HG03097 (cell line): ENCODE data around the gene TMOD3.
"Not testable (repeated sequence)": the region's sequence is repeated elsewhere in the genome, so short reads cannot be mapped to it uniquely, and the experiment has no call there.

Source experiments
- ATAC-seq: cut with Tn5 transposase; IDR thresholded peaks from one replicate; pipeline ENCODE4 v1.9.1; 2021; ENCODE audit not compliant: unreplicated experiment, low FRiP score

TMOD3 gene

GRCh38 chr15:51861557-51862359, 32.3 kb downstream of the TMOD3 start:
- ATAC-seq: no peak

- no peak for ATAC-seq
Measured at GRCh38 chr15:51863131-51863530, 33.7 kb downstream of the TMOD3 start.

GRCh38 chr15:51864408-51865056, 35.1 kb downstream of the TMOD3 start:
- ATAC-seq: no peak

- ATAC-seq: no peak
Measured at GRCh38 chr15:51865317-51865716, 35.9 kb downstream of the TMOD3 start.

- ATAC-seq: no peak
Measured at GRCh38 chr15:51866161-51866560, 36.7 kb downstream of the TMOD3 start.

- no peak for ATAC-seq
Measured at GRCh38 chr15:51866751-51867150, 37.3 kb downstream of the TMOD3 start.

- no peak for ATAC-seq
Measured at GRCh38 chr15:51869060-51869421, 39.6 kb downstream of the TMOD3 start.

DNA sequence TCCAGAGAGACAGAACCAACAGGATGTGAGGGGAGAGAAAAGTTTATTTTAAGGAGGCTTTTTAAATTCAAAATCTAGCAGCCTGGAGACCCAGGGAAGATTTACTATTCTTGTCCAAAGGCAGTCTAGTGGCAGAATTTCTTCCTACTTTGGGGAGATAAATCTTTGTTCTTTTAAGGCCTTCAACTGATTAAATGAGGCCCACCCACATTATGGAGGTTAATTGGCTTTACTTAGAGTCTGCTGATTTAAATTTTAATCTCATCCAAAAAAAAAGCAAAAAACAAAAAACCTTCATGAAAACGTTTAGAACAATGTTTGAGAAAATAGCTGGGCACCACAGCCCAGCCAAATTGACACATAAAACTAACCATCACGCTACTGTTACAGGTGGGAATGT, 41.3 kb downstream of the TMOD3 start:
- no peak for ATAC-seq

- ATAC-seq: no peak
Measured at GRCh38 chr15:51874751-51875644, 45.5 kb downstream of the TMOD3 start.

DNA sequence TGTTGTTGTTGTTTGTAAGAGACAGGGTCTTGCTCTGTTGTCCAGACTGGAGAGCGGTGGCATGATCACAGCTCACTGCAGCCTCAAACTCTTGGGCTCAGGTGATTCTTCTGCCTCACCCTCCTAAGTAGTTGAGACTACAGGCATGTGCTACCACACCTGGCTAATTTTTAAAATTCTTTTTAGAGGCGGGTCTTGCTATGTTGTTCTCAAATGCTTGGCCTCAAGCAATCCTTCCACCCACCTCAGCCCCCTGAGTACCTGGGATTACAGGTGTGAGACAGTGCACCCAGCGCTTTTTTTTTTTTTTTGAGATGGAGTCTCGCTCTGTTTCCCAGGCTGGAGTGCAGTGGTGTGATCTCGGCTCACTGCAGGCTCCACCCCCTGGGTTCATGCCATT, 46.7 kb downstream of the TMOD3 start:
- no peak for ATAC-seq

DNA sequence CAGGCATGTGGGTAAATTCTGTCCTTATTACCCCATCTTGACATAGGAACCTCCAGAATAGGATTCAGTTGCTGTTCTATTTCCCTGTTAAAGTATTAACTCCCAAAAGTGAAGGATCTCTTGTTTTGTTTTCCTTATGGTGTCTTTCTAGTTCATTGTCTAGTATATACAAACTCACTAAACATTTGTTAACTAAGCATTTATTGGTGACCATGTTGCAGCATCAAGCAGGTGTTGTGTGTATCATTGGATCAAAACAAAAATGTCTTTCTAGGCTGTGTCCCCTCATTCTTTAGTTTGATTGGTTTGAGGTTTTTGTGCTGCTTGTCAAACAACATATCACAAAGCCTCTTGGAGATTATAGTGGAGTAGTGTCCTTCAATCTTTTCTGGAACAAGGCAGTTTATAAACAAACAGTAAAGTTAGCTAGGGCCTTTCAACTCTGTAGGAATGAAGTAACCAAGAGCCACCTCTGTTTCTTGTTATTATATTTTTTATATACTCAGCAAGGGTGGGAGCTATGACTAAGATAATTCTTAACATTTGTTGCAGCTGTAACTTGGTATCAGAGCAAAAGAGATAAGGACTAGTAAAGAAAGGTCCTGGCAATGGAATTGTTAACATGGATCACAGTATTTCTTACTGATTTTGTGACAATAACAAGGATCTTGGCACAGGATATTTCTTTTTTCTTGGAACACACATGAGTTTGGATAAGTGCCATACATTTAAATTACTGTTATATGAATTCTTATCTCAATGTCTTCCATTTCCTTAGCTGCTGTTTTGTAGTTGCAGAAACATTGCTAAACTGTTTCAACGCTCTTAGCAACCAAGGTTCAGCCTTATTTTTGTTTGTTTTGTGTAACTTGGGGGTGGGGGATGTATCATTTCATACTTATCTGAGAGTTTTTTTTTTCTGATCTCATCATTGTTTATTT, 49.3 kb downstream of the TMOD3 start:
- ATAC-seq: no peak

GRCh38 chr15:51879555-51879954, 50.1 kb downstream of the TMOD3 start:
- ATAC-seq: no peak

- no peak for ATAC-seq
Measured at GRCh38 chr15:51883271-51883837, 53.9 kb downstream of the TMOD3 start.

DNA sequence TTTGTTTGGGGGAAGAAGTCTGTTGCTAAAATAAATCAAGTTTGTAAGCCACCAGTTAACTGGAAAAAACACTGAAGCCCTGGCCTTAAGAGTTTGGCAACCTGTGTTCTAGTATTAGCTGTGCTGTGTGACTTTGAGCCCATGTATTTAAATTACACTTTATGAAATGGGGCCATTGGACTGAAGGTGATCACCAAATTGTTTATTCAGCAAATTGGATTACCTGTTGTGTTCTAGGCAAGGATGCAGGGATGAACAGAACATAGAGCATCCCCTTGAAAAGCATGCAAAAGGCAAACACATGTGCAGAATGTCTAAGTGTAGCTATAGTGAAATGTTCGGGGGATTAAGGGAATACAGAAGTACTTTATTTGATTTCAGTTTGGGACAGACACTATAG, 54.6 kb downstream of the TMOD3 start:
- ATAC-seq: no peak

DNA sequence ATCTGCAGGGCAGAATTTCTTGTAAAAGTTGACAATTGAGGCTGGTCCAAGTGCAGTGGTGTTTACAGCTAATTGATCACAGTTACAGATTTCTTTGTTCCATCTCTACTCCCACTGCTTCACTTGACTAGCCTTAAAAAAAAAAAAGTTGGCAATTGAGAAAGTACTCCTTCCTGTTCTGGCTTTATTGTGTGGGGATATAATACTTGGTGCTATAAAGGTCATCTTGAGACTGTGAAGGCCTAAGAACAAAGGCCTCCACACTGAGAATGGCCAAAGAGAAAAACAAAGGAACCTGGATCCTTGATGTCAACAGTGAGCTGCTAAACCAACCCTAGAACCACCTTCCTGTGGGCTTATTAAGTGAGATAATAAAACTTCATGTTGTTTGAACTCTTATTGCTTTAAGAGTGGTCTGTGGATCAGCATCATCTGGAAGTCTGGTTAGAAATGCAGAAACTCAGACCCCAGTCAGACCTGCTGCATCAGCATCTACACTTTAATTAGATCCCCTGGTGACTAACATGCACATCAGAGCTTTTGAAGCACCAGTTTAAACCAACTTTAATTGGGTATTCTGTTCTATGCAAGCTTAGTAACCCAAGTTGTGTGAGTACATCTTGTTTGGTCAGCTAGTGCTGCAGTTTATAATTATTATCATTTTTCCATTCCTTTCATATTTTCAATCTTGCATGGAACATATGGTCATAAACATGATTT, 55.2 kb downstream of the TMOD3 start:
- no peak for ATAC-seq

DNA sequence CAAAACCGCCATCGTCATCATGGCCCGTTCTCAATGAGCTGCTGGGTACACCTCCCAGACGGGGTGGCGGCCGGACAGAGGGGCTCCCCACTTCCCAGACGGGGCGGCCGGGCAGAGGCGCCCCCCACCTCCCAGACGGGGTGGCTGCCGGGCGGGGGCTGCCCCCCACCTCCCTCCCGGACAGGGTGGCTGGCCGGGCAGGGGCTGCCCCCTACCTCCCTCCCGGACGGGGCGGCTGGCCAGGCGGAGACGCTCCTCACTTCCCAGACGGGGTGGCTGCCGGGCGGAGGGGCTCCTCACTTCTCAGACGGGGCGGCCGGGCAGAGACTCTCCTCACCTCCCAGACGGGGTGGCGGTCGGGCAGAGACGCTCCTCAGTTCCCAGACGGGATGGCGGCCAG, 56.3 kb downstream of the TMOD3 start:
- ATAC-seq: not testable (repeated sequence)

DNA sequence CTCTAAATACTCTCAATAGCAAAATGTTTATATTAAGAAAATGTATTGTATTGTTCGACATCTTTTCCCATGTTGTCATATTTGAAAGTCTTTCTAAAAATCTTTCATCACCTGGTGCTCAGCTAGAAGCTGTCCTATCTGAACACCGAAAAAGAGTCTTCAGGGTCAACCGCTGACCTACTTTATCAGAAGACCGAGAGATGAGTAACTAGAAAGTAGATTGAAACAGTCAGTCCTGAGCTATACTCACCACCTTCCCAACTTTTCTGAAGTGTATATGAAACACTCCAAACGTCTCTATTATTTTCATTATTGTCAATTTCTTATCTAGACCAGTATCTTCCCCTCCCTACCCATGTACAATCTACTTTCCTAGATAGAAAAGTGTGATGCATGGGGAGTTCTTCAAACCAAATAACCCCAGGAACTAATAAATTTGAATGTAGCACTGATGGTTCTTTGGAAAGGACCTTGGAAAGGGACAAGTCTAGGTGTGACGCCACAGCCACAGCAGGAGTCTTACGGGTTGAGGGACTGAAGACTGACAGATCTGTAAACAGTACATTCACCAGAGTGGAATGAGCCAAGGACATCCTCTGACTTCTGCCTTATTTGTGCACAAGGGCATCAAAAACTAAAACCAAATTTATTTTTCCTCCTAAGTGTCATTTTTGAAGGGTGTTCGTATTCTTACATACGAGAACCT, 58.6 kb downstream of the TMOD3 start:
- ATAC-seq: no peak

GRCh38 chr15:51888593-51889195, 59.2 kb downstream of the TMOD3 start:
- no peak for ATAC-seq
